MCF 10A (cell line): ENCODE data around the gene PRPF40B. TPM values are rescaled to one million over a fixed set of nuclear protein-coding genes. Genes with fewer than 3 reads are reported as not detected.

ENCODE experiments used
- BruUV-seq: library from RNA; stranded (reverse); fragments of 400-500 nt; replicated peaks from 2 replicates; lab custom pipeline; 2021; lab: Mats Ljungman, UMichigan
- CTCF ChIA-PET: fragments of 300-600 bp; sonication (Branson Sonifier 250); formaldehyde crosslinking; extraction: SDS; loops from one replicate; lab custom pipeline; 2021; ENCODE audit warnings: antibody characterized with exemption, inconsistent platforms; lab: Yijun Ruan, JAX
- POLR2A ChIA-PET: fragments of 300-600, 350-650 bp; sonication (Branson Sonifier 250); formaldehyde crosslinking; extraction: SDS; loops from one replicate; lab custom pipeline; 2020; ENCODE audit warnings: antibody characterized with exemption, inconsistent platforms; lab: Yijun Ruan, JAX
- DNase-seq: peaks from one replicate; pipeline ENCODE4 v3.0.0-alpha.2; 2018; ENCODE audit not compliant: unreplicated experiment
- H3K27ac Mint-ChIP-seq: one replicate; pipeline ENCODE4 v1.8.0; 2022; ENCODE audit warnings: mild to moderate bottlenecking, low read depth, mixed read lengths; ENCODE audit not compliant: unreplicated experiment
- H3K27me3 Mint-ChIP-seq: one replicate; pipeline ENCODE4 v1.8.0; 2022; ENCODE audit warnings: mixed read lengths; ENCODE audit not compliant: insufficient read depth, unreplicated experiment
- H3K36me3 Mint-ChIP-seq: one replicate; pipeline ENCODE4 v1.8.0; 2022; ENCODE audit warnings: mild to moderate bottlenecking, moderate library complexity, mixed read lengths; ENCODE audit not compliant: insufficient read depth, unreplicated experiment
- H3K4me1 Mint-ChIP-seq: one replicate; pipeline ENCODE4 v1.8.0; 2022; ENCODE audit warnings: mixed read lengths; ENCODE audit not compliant: insufficient read depth, unreplicated experiment
- H3K4me3 Mint-ChIP-seq: one replicate; pipeline ENCODE4 v1.8.0; 2022; ENCODE audit warnings: mild to moderate bottlenecking, moderate library complexity, mixed read lengths; ENCODE audit not compliant: unreplicated experiment
- H3K9me3 Mint-ChIP-seq: one replicate; pipeline ENCODE4 v1.8.0; 2022; ENCODE audit warnings: mixed read lengths; ENCODE audit not compliant: unreplicated experiment
- intact Hi-C: fragments of 100-400 bp; cut with micrococcal nuclease; formaldehyde crosslinking; loops from 2 replicates; pipeline ENCODE4 v1.14.1; 2022
- total RNA-seq: library from RNA; stranded (reverse); gene quantifications from 2 replicates; pipeline ENCODE4 v1.2.3, GENCODE V29; 2022
- TF ChIP-seq, protein P1 (sequence below): fragments of 200-600 bp; IDR thresholded peaks from one replicate; pipeline ENCODE4 v1.8.0; 2022; ENCODE audit warnings: antibody characterized with exemption, mild to moderate bottlenecking; ENCODE audit not compliant: unreplicated experiment

Gene PRPF40B
- total RNA-seq, 1 experiment from 2014 or later, result 48.5 TPM

- H3K9me3 Mint-ChIP-seq, result no peaks in the 10 kb centered on the region
- peaks cover 6% of the 10 kb centered on the region for H3K36me3 Mint-ChIP-seq
- intact Hi-C loops, result no loop called here
- CTCF ChIA-PET, result interaction anchor here (0.6 kb wide), 1 partner anchor 14 kb away, joined by 4 read pairs; no protein-coding TSS in a partner anchor
- POLR2A ChIA-PET, result interaction anchor here (1.2 kb wide), 1 partner anchor 8 kb away, joined by 3 read pairs; no protein-coding TSS in a partner anchor
- peaks cover 8% of the 10 kb centered on the region for H3K27me3 Mint-ChIP-seq
- no peak for DNase-seq
- TF ChIP-seq, protein P1, sequence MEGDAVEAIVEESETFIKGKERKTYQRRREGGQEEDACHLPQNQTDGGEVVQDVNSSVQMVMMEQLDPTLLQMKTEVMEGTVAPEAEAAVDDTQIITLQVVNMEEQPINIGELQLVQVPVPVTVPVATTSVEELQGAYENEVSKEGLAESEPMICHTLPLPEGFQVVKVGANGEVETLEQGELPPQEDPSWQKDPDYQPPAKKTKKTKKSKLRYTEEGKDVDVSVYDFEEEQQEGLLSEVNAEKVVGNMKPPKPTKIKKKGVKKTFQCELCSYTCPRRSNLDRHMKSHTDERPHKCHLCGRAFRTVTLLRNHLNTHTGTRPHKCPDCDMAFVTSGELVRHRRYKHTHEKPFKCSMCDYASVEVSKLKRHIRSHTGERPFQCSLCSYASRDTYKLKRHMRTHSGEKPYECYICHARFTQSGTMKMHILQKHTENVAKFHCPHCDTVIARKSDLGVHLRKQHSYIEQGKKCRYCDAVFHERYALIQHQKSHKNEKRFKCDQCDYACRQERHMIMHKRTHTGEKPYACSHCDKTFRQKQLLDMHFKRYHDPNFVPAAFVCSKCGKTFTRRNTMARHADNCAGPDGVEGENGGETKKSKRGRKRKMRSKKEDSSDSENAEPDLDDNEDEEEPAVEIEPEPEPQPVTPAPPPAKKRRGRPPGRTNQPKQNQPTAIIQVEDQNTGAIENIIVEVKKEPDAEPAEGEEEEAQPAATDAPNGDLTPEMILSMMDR, result no peak
- no peak overlapping the region for H3K4me3 Mint-ChIP-seq
- BruUV-seq, result no TSS peak
- H3K27ac Mint-ChIP-seq, result no peak overlapping the region
- H3K4me1 Mint-ChIP-seq, result no peaks in the 10 kb centered on the region
Measured at GRCh38 chr12:49652921-49653520, 29.7 kb downstream of the PRPF40B start.

DNA sequence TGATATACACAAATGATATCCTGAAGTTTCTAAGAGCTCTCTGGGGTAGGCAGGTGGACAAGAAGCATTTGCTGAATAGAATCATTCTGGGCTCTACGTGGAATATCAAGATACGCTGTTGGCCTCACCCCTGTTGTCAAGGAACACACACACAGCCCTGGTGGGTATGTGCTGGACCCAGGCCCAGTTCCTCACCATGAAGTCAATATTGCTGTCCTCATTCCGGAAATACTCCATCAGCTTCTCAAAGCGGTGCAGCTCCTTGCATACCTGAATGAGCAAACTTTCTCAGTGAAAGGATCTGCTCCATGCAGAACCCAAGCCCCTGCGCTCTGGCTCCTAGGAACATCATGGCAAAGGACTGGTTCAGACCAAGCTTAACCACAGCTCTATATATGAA is 31.4 kb downstream of the PRPF40B start:
- intact Hi-C loops, result no loop called here
- no peaks in the 10 kb centered on the region for H3K4me1 Mint-ChIP-seq
- no TSS peak for BruUV-seq
- TF ChIP-seq, protein P1, result no peak
- no peaks in the 10 kb centered on the region for H3K9me3 Mint-ChIP-seq
- ChIA-PET POLR2A (interaction anchor here (1.3 kb wide), 1 partner anchor 174 kb away, joined by 3 read pairs; the partner anchor contains the start of gene NCKAP5L), CTCF (interaction anchor here (1.2 to 3.2 kb wide), 2 partner anchors 10 to 18 kb away, joined by 5 to 22 read pairs; no protein-coding TSS in a partner anchor)
- H3K4me3 Mint-ChIP-seq, result no peak overlapping the region
- DNase-seq, result no peak
- H3K36me3 Mint-ChIP-seq, result no peaks in the 10 kb centered on the region
- no peak overlapping the region for H3K27ac Mint-ChIP-seq
- H3K27me3 Mint-ChIP-seq, result peaks cover 13% of the 10 kb centered on the region

DNA sequence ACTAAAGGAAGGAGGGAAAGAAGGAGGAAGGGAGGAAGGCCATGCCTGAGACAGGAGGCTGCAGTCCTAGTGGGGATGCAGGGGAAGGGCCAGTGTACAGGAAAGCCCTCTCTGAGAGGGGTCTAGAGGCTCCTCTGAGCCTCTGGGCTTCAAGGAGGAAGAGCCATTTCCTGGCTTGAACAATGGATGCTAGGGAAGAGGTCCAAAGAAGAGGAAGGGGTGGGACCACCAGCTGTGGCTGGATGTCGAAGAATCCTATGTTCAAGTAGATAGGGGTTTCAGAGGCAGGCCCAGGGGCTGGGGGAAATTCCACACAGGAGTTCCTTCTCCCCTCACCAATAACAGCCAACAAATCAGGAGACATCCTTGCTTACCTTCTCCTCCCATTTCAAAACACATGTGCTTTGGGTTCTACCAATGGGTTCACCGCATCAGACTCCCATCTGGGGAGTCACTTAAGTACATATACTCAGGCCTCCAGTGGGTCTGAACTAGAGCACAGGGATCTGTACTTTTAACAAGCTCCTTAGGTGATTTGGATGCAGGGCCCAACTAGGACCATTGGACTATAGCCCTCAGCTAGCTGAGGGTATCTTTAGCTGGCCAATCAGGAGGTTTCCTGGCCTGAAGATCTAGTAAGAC is 32.4 kb downstream of the PRPF40B start:
- ChIA-PET POLR2A (no interaction called here), CTCF (interaction anchor here (1.3 to 3.2 kb wide), 3 partner anchors 11 to 49 kb away, joined by 4 to 22 read pairs (median 5); no protein-coding TSS in a partner anchor)
- no TSS peak for BruUV-seq
- intact Hi-C loops, result no loop called here
- no peaks in the 10 kb centered on the region for H3K36me3 Mint-ChIP-seq
- H3K4me1 Mint-ChIP-seq, result no peaks in the 10 kb centered on the region
- H3K27me3 Mint-ChIP-seq, result peaks cover 13% of the 10 kb centered on the region
- TF ChIP-seq, protein P1, result no peak
- no peaks in the 10 kb centered on the region for H3K9me3 Mint-ChIP-seq
- DNase-seq, result no peak
- H3K4me3 Mint-ChIP-seq, result no peak overlapping the region
- no peak overlapping the region for H3K27ac Mint-ChIP-seq

- no peak overlapping the region for H3K4me3 Mint-ChIP-seq
- no TSS peak for BruUV-seq
- peaks cover 13% of the 10 kb centered on the region for H3K27me3 Mint-ChIP-seq
- POLR2A ChIA-PET, result no interaction called here
- H3K4me1 Mint-ChIP-seq, result peaks cover 3% of the 10 kb centered on the region
- DNase-seq, result no peak
- no peak overlapping the region for H3K27ac Mint-ChIP-seq
- intact Hi-C loops, result no loop called here
- TF ChIP-seq, protein P1, result no peak
- H3K9me3 Mint-ChIP-seq, result no peaks in the 10 kb centered on the region
- CTCF ChIA-PET, result interaction anchor here (0.5 to 0.6 kb wide), 2 partner anchors 49 to 100 kb away, joined by 3 read pairs; no protein-coding TSS in a partner anchor
- no peaks in the 10 kb centered on the region for H3K36me3 Mint-ChIP-seq
Measured at GRCh38 chr12:49658276-49658675, 34.9 kb downstream of the PRPF40B start.
